ENCODE measurements around the gene SYCE1.

DNA sequence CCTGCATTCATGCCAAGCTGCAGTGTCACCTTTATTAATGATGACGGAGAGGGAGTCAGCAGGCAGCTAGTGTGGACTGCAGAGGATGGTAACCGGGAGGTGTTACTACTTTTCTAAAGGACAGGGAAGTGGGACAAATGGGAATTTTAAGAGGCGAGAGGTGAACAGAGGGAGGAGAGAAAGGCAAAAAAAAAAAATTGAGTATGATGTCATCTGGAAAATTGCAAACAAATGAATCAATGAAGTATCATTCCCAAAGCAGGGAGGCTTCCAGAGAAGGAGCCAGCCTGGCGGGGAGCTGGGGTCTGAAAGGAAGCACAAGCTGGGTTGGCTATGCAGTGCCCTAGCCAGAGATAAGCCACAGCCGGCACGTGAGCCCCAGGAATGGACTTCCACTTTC, 48.3 kb upstream of the SYCE1 start:
- TF ChIP-seq, protein P1, sequence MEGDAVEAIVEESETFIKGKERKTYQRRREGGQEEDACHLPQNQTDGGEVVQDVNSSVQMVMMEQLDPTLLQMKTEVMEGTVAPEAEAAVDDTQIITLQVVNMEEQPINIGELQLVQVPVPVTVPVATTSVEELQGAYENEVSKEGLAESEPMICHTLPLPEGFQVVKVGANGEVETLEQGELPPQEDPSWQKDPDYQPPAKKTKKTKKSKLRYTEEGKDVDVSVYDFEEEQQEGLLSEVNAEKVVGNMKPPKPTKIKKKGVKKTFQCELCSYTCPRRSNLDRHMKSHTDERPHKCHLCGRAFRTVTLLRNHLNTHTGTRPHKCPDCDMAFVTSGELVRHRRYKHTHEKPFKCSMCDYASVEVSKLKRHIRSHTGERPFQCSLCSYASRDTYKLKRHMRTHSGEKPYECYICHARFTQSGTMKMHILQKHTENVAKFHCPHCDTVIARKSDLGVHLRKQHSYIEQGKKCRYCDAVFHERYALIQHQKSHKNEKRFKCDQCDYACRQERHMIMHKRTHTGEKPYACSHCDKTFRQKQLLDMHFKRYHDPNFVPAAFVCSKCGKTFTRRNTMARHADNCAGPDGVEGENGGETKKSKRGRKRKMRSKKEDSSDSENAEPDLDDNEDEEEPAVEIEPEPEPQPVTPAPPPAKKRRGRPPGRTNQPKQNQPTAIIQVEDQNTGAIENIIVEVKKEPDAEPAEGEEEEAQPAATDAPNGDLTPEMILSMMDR (conservative IDR thresholded peaks at IDR 0.05; ENCODE audit: low read length): no peak
- no peak for TF ChIP-seq EZH2phosphoT487 (IDR thresholded peaks at IDR 0.05; ENCODE audit: borderline replicate concordance, low read depth, low read length)
